ENCODE data around the gene TEKT3. TPM values are rescaled to one million over a fixed set of nuclear protein-coding genes. Genes with fewer than 3 reads are reported as not detected.

TEKT3 gene
- total and polyA plus RNA-seq, 2 donors (not counting 3 experiments of a cell fraction or from before 2014, with no cell fraction given), result 0.28 TPM; not detected in 1

DNA sequence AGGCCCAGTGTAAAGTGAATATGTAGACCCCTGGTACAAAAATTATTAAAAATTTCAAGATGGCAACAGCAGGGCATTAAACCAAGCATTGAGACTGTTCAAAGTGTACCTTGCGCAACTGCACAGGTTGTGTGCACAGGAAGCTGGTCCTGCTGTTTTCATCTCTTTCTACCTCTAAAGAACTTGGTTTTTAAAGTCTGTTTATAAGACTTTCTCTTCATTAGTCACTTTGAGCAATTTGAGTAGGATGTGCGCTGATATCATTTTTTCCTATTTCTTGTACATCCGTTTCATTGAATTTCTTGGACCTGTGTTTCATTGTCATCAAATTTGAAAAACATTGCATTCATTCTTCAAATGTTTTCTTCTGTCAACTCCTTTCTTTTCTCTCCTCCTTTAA lies 59.5 kb downstream of the TEKT3 start:
- no peaks in the 10 kb centered on the region for H4K20me1 ChIP-seq (replicated peaks; ENCODE audit: control insufficient read depth, extremely low read depth, insufficient read depth, low read length)
- no TSS peak for BruUV-seq (replicated peaks)
- no peak for TF ChIP-seq CTCF (IDR thresholded peaks at IDR 0.05; ENCODE audit: extremely low read depth in 1 of 2, insufficient read depth in 1 of 2, low read depth in 1 of 2, low read length in 2 of 2)
- TF ChIP-seq GATA2 (IDR thresholded peaks at IDR 0.05; ENCODE audit: insufficient read depth, insufficient read length, low read depth, low read length), result no peak
- TF ChIP-seq JUN (IDR thresholded peaks at IDR 0.05; ENCODE audit: borderline replicate concordance, insufficient read depth, insufficient read length, low read depth), result no peak
- no peak for TF ChIP-seq EZH2 (IDR thresholded peaks at IDR 0.05; ENCODE audit: borderline replicate concordance, low read depth, low read length, severe bottlenecking)
- no peak for TF ChIP-seq POLR2A (IDR thresholded peaks at IDR 0.05; ENCODE audit: low read depth, low read length)
- no peak for TF ChIP-seq MYC (IDR thresholded peaks at IDR 0.05; ENCODE audit: low read depth, low read length)
- TF ChIP-seq FOS (IDR thresholded peaks at IDR 0.05; ENCODE audit: borderline replicate concordance, insufficient read depth, low read length), result no peak
- no peak overlapping the region for H3K9ac ChIP-seq (replicated peaks; ENCODE audit: extremely low read depth, insufficient read depth, low read length)
- no peak overlapping the region for H3K4me3 ChIP-seq (replicated peaks in 1 of 3; ENCODE audit: insufficient read depth in 1 of 3, low read depth in 1 of 3, low read length in 3 of 3)
- no peak overlapping the region for H2AFZ ChIP-seq (ENCODE audit: low read depth, low read length)
- H3K4me1 ChIP-seq (ENCODE audit: control insufficient read depth, extremely low read depth, insufficient read depth, low read length), result no peaks in the 10 kb centered on the region
- no peaks in the 10 kb centered on the region for H3K9me1 ChIP-seq (replicated peaks; ENCODE audit: control insufficient read depth, extremely low read depth, insufficient read depth, low read length)
- POLR2A ChIA-PET, result no interaction called here
- H3K27me3 ChIP-seq (ENCODE audit: control insufficient read depth in 2 of 2, insufficient read depth in 2 of 2, low read length in 2 of 2), result peaks cover 0 to 3% of the 10 kb centered on the region in 2 experiments
- H3K4me2 ChIP-seq (ENCODE audit: insufficient read depth, low read length), result no peak overlapping the region
- H3K9me3 ChIP-seq (replicated peaks; ENCODE audit: control insufficient read depth, insufficient read depth, low read length), result no peaks in the 10 kb centered on the region
- FAIRE-seq (no peak), DNase-seq (ENCODE audit: low read depth, low spot score) (peak; percentile 29)
- CTCF ChIA-PET, result interaction anchor here (1.1 kb wide), 1 partner anchor 19 kb away, joined by 3 read pairs; no protein-coding TSS in a partner anchor
- dilution Hi-C loops (cut with MboI; ENCODE audit: extremely low pct_ligation_motif_present, low sequenced_read_pairs) (no loop called here), intact Hi-C loops (cut with micrococcal nuclease) (no loop called here)
- no peaks in the 10 kb centered on the region for H3K36me3 ChIP-seq (ENCODE audit: control insufficient read depth in 2 of 2, extremely low read depth in 1 of 2, insufficient read depth in 2 of 2, low read length in 2 of 2)
- H3K79me2 ChIP-seq (ENCODE audit: control insufficient read depth, insufficient read depth, low read length), result no peaks in the 10 kb centered on the region
- no peak overlapping the region for H3K27ac ChIP-seq (ENCODE audit: insufficient read depth, low read depth, low read length)
